ENCODE measurements around the gene NR3C1.

NR3C1 gene

GRCh38 chr5:143311428-143311827 is 92.1 kb downstream of the NR3C1 start:
- DNase-seq (ENCODE audit: low spot score): no peak

- DNase-seq (ENCODE audit: low spot score): no peak
Measured at GRCh38 chr5:143309661-143310431, 93.6 kb downstream of the NR3C1 start.

- no peak for DNase-seq (ENCODE audit: low spot score)
Measured at GRCh38 chr5:143308731-143309130, 94.8 kb downstream of the NR3C1 start.

GRCh38 chr5:143306040-143306439 is 97.4 kb downstream of the NR3C1 start:
- DNase-seq (ENCODE audit: low spot score): no peak

GRCh38 chr5:143304836-143305475 is 98.5 kb downstream of the NR3C1 start:
- DNase-seq (ENCODE audit: low spot score): no peak

- DNase-seq (ENCODE audit: low spot score): no peak
Measured at GRCh38 chr5:143302341-143303045, 101.0 kb downstream of the NR3C1 start.

- DNase-seq (ENCODE audit: low spot score): no peak
Measured at GRCh38 chr5:143297756-143298155, 105.7 kb downstream of the NR3C1 start.

GRCh38 chr5:143290125-143290524 is 113.4 kb downstream of the NR3C1 start:
- DNase-seq (ENCODE audit: low spot score): no peak

GRCh38 chr5:143284521-143284920 is 119.0 kb downstream of the NR3C1 start:
- DNase-seq (ENCODE audit: low spot score): no peak

GRCh38 chr5:143284002-143284401 is 119.5 kb downstream of the NR3C1 start:
- DNase-seq (ENCODE audit: low spot score): no peak

- no peak for DNase-seq (ENCODE audit: low spot score)
Measured at GRCh38 chr5:143281226-143281625, 122.3 kb downstream of the NR3C1 start.

- DNase-seq (ENCODE audit: low spot score): no peak
Measured at GRCh38 chr5:143279698-143280097, 123.8 kb downstream of the NR3C1 start.

GRCh38 chr5:143277536-143277935 is 126.0 kb downstream of the NR3C1 start:
- no peak for DNase-seq (ENCODE audit: low spot score)

GRCh38 chr5:143275512-143276363 is 127.7 kb downstream of the NR3C1 start:
- no peak for DNase-seq (ENCODE audit: low spot score)

GRCh38 chr5:143274952-143275351 is 128.5 kb downstream of the NR3C1 start:
- no peak for DNase-seq (ENCODE audit: low spot score)

- DNase-seq (ENCODE audit: low spot score): no peak
Measured at GRCh38 chr5:143271431-143271830, 132.1 kb downstream of the NR3C1 start.

- DNase-seq (ENCODE audit: low spot score): no peak
Measured at GRCh38 chr5:143268388-143268787, 135.1 kb downstream of the NR3C1 start.

- DNase-seq (ENCODE audit: low spot score): no peak
Measured at GRCh38 chr5:143267186-143267585, 136.3 kb downstream of the NR3C1 start.

GRCh38 chr5:143265995-143266394 is 137.5 kb downstream of the NR3C1 start:
- DNase-seq (ENCODE audit: low spot score): no peak

GRCh38 chr5:143263272-143263810 is 140.1 kb downstream of the NR3C1 start:
- no peak for DNase-seq (ENCODE audit: low spot score)

GRCh38 chr5:143262393-143263174 is 140.9 kb downstream of the NR3C1 start:
- no peak for DNase-seq (ENCODE audit: low spot score)
